ENCODE data around the gene FFAR3. TPM values are rescaled to one million over a fixed set of nuclear protein-coding genes. Genes with fewer than 3 reads are reported as not detected.

Gene FFAR3
- total and polyA plus RNA-seq, 9 of the 15 experiments (the other 6 are each of a cell fraction or from before 2014, with no cell fraction given), result not detected

DNA sequence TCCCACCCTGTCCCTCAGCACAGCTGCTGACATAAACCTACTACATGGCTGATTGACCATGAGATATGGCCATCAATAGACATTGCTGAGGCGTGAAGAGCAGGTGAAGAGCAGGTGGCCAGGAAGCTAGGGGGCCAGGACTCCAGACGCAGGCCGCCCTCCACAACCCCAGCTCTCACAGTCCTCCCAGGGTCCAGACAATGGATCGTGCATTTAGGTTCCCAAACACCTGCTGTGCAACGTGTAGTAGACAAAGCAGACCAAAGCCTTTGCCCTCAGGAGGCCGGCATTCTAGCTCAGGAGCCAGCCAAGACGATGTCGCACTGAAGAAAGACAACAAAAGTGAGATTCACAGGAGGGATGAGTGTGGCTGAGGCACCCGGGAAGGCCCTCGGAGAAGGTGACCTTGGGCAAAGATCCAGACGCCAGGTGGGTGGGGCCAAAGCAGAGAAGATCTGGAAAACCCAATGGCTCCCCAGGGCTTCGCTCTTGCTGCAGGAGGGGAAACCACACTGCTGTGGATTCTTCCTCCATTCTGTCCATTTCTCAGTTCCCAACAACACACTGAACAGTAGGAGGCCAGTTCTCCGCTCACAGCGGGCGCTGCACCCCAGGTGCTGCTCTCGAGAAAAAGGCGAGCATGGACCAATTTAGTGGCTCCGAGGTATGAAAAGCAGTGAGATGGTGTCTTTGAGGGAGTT, 9.2 kb upstream of the FFAR3 start:
- Histone ChIP-seq H3K9me3 (replicated peaks; ENCODE audit: control insufficient read depth, insufficient read depth, low read depth, low read length) (no peaks in the 10 kb centered on the region), H3K4me2 (ENCODE audit: insufficient read depth, low read length) (no peak overlapping the region), H3K4me1 (replicated peaks in 1 of 2; ENCODE audit: control insufficient read depth in 2 of 2, insufficient read depth in 2 of 2, low read length in 2 of 2) (peaks cover 12 to 39% of the 10 kb centered on the region in 2 experiments; a peak in 4 of 5 replicates), H3K27me3 (ENCODE audit: control insufficient read depth in 2 of 2, insufficient read depth in 2 of 2, low read length in 2 of 2) (0 out of 5 replicates have a peak, but pooled peaks cover 0 to 3% of the 10 kb centered on the region in 2 experiments), H3K27ac (ENCODE audit: extremely low read depth, low read depth, low read length) (no peak overlapping the region), H3K9ac (ENCODE audit: insufficient read depth in 1 of 2, low read depth in 2 of 2, low read length in 2 of 2) (no peak overlapping the region), H2AFZ (ENCODE audit: low read depth, low read length) (no peak overlapping the region), H3K4me3 (no peak overlapping the region), H3K79me2 (ENCODE audit: control insufficient read depth, insufficient read depth, low read length) (no peaks in the 10 kb centered on the region), H3K9me1 (ENCODE audit: control insufficient read depth, insufficient read depth, low read length) (no peaks in the 10 kb centered on the region), H4K20me1 (replicated peaks; ENCODE audit: control insufficient read depth, insufficient read depth, low read length) (no peaks in the 10 kb centered on the region), H3K36me3 (ENCODE audit: control insufficient read depth, insufficient read depth, low read length) (no peaks in the 10 kb centered on the region)
- no peak for ATAC-seq
- DNase-seq (ENCODE audit: extremely low read depth in 1 of 4, low spot score in 3 of 4), result peak in 1 of 4 experiments; percentile 7
- intact Hi-C loops (cut with micrococcal nuclease), result no loop called here
- ChIA-PET POLR2A (interaction anchor here (0.5 to 1.0 kb wide), 3 partner anchors 14 to 555 kb away, joined by 3 read pairs; no protein-coding TSS in a partner anchor), CTCF (ENCODE audit: low intra/inter-chr PET ratio) (no interaction called here)
- in situ Hi-C loops (cut with MboI), result no loop called here
- 38% methylated on average over 18 of the region's 18 CpGs for WGBS (ENCODE audit: insufficient coverage, low coverage, missing lambda C conversion rate)
- no peak for FAIRE-seq
- BruUV-seq (replicated peaks), result no TSS peak
- TF ChIP-seq MLX (CRISPR knock-in tag; conservative IDR thresholded peaks at IDR 0.05) (no peak), RBM17 (IDR thresholded peaks at IDR 0.05; ENCODE audit: borderline replicate concordance, low read depth, low read length) (no peak), ZNF318 (IDR thresholded peaks at IDR 0.05; ENCODE audit: borderline replicate concordance in 1 of 2, low read depth in 1 of 2) (no peak), ATF2 (CRISPR knock-in tag; IDR thresholded peaks at IDR 0.05) (no peak), HDGF (IDR thresholded peaks at IDR 0.05) (no peak)
- TF ChIP-seq, protein P1, sequence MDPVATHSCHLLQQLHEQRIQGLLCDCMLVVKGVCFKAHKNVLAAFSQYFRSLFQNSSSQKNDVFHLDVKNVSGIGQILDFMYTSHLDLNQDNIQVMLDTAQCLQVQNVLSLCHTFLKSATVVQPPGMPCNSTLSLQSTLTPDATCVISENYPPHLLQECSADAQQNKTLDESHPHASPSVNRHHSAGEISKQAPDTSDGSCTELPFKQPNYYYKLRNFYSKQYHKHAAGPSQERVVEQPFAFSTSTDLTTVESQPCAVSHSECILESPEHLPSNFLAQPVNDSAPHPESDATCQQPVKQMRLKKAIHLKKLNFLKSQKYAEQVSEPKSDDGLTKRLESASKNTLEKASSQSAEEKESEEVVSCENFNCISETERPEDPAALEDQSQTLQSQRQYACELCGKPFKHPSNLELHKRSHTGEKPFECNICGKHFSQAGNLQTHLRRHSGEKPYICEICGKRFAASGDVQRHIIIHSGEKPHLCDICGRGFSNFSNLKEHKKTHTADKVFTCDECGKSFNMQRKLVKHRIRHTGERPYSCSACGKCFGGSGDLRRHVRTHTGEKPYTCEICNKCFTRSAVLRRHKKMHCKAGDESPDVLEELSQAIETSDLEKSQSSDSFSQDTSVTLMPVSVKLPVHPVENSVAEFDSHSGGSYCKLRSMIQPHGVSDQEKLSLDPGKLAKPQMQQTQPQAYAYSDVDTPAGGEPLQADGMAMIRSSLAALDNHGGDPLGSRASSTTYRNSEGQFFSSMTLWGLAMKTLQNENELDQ (CRISPR knock-in tag; IDR thresholded peaks at IDR 0.05; ENCODE audit: borderline replicate concordance), result no peak
